ENCODE results near the gene HNRNPUL2.

- no peak for TF ChIP-seq CTCF (IDR thresholded peaks at IDR 0.05; ENCODE audit: low read length)
- no peak for TF ChIP-seq EZH2 (IDR thresholded peaks at IDR 0.05; ENCODE audit: borderline replicate concordance, low read length)
These were observed 62.1 kb downstream of the HNRNPUL2 start, which contains the start of the genes C11orf98 and CSKMT for GRCh38 chr11:62665075-62665598.

All from OCI-LY1 (cell line).